HG02610 (cell line): Measurements from ENCODE around the gene ANKRD33B.
A peak's percentile ranks its signal among the peaks of the same experiment; 100 is the strongest.
"Not testable (repeated sequence)": the region's sequence is repeated elsewhere in the genome, so short reads cannot be mapped to it uniquely, and the experiment has no call there.

ENCODE experiments used
- ATAC-seq: cut with Tn5 transposase; IDR thresholded peaks from one replicate; pipeline ENCODE4 v1.9.1; 2021; ENCODE audit warnings: mild to moderate bottlenecking, moderate library complexity; ENCODE audit not compliant: unreplicated experiment

Gene ANKRD33B

DNA sequence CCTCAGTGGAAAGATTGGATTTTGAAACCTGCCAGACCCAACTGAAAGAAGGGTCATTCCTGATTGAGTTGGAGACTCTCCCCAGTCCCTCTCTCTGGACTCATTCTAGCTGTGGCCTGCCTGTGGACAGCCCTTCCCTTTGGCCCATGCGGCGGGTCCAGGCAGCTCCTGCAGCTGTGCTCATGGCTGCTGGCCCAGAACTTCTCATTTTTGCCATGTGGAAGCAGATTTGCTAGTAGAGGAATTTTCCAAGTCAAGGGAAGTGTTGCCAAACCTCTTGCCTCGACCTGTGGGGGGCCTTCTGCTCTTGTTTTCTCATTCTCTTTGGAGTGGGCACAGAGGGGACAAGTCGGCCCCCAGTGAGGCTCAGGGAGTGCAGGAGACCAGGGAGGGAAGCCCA is 89.2 kb downstream of the ANKRD33B start:
- ATAC-seq: no peak

DNA sequence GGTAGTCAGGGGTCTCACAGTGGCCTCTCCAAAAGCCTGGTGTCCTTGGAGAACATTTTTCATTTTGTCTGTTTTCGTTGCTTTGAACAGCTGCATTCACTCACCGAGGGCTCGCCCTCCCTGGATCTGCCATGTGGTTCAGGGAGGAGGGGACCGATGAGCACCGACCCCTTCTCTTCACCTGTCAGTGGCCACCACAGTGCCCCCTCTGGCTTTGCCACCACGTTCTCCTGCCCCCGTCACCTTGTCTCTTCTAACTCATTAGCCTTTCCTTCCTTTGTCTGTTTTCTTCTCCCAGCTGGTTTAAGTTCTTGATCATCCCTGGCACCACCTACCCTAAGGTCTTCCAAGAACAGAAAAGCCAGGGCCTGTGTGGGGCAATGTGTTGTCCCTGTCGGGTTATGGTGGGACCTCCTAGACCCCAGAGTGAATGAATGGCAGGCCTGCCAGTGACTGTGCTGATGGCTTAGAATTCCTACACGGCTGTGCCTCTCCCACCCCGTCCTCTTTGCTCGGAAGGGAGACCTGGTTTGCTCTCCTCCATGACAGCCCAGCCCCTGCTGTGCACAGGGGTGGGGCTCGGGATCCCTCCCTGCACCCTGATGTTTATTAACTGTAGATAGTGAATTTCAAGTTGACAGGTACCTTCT is 90.0 kb downstream of the ANKRD33B start:
- no peak for ATAC-seq

DNA sequence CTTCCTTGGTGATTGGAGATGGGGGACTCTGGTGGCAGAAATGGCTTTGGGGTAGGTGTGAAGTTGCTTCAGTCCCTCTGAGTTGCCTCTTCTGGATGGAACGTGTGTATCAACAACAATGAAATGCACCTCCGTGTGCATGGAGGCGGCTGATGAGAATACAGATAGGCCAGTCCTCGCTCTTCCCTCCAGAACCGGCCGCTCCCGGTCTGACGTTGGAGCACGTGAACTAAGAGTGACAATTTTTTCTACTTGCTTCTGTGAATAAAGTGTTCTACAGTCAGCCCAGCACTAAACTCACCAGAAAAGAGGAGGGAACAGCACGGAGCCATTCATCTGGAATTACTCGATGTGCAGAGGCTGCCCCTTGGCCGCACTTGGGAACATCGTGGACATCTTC is 90.7 kb downstream of the ANKRD33B start:
- no peak for ATAC-seq

DNA sequence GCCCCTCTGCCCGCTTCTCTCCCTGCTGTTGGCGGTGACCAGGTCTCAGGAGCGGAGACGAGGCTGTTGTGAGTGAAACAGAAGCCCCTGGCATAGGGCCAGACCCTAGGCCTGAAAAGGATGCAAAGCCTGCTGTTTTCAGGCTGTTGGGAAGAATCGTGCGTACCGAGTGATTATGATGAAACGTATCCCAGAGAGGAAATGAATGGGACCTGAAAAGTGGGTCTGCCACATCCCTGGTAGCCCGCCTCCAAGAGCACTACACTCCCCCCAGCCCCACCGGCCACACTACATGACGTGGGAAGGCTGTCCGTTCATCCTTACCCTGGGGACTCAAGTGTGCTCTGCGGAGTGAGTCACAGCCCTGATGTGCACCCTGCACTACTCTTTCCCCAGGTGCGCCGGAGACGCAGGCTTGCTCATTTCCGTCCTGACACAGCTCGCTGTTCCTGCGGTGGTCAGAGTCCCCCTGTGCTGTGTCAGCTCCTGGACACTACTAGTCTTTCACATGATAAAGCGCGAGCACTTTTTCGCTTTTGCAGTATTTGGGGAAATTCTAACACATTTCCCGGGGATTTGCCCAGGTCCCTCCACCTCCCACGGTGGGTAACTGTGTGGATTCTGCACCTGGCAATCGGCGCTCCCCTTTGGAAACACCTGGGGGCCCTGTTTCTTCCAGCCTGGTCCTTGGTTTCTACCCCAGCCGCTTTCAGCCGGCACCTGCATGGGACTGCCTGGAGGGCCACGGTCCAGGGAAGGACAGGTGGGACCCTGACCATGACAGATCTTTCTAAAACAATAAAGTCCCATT is 91.5 kb downstream of the ANKRD33B start:
- peak; percentile 73 for ATAC-seq

DNA sequence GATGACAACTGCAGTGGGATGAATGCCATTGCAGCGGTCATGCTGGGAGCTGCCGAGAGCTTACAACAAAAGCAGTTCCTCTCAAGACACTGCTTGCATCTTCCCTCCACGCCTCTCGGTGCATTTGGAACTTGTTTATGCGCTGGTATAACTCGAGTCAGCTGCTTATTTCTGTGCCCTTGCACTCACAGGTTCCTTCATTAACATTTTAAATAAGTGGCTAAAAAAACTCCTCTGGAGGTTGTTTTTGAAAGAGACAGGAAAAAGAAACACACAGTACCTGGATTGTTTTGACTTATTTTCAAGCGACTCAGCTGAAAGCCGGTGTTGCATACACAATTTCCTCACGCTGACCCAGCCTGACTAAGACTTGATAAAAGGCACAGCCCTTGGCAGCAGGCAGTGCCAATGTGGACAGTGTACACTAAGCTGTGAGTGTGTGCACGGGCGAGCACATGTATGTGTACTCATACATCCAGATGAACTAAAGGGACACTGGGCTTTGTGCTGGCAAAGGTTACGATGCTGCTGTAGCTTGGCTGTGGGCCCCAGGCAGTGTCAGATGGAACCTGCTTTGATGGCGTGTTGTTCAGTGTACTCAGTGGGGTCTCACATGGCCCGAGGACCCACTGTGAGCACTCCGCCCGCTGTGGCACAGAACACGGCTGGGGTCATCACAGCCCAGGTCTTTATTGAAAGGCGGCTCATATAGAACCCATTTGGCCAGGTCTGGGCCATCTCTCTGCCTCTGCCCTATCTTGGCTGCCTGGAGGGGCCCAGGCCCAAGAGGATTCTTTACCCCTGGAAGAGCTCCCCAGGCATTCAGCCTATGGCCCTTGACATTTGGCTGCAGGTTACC is 92.3 kb downstream of the ANKRD33B start:
- ATAC-seq: no peak

DNA sequence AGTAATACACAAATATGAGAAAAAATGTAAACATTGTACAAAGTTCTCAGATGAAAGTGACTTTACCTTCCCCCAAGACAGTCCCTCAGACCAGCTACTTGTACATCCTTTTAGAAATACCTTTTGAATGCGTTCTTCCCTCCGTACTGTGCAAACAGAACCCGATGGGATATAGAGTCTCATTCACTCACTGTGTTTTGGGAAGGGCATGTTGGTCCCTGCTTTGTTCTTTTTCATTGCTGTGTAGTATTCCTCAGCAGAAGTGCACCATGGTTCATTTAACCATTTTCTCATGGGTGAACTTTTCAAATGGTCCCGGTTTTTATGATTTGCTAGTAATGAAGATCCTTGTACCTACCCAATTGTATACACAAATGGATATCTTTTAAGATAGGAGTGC is 94.4 kb downstream of the ANKRD33B start:
- ATAC-seq: no peak

DNA sequence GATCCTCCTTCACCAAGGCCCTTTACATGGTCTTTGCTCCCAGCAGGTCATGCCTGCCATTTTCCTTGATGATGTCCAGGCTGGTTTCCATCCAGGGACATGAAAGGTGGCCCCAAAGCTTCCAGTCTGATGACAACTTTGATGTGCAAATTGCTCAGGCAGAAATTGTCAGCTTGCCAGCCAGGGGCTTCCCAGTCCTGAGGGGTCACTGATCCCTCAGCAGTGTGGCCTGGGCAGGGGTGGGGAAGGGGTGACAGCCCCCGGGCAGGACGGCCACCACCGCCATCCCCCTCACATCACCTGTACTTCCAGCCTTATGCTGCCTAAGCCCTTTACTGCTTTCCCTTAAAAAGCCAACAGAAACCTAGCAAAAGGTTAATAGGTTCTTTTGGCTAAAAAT is 96.3 kb downstream of the ANKRD33B start:
- ATAC-seq: no peak

DNA sequence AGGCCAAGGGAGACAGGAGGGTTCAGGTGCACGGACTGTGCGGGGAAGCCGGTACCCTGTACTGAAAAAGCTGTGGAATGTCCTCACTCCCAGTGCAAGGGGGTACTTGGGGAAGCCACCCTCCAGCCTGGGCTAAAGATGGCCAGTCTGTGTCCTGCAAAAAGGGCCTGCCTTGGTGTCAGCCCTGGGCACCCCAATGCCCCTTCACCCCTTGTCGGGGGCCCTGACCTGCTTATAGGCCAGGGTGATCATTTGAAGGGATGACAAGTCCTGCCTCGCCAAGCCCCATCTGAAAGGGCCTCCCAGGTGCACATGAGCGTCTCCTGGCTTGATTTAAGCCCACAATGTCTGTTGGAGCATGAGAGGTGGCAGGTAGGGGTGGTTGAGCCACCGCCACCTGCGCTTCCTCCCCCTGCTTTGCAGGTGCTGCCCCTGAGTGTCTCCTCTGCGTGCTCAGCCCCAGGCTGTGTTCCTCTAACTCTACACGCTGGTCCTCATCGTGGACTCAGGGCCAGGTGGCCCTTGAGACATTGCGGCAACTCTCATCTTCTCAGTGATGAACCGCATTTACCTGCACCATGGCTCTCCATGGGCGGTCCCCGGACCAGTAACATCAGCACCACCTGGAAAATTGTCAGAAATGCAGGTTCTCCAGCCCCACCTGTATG is 97.0 kb downstream of the ANKRD33B start:
- no peak for ATAC-seq

DNA sequence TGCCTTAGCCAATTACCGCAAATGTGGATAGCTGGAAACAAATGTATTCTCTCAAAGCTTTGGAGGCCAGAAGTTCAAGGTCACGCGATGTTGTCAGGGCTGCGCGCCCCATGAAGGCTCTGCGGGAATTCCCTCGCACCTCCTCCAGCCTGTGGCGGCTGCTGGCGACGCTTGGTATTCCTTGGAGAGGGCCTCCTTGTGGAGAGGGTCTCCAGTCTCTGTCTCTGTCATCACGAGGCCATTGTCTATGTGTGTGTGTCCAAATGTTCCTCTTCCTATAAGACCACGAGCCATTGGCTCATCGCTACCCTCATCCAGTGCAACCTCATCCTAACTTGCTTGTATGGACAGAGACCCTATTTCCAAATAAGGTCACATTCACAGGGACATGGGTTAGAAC is 97.5 kb downstream of the ANKRD33B start:
- no peak for ATAC-seq

DNA sequence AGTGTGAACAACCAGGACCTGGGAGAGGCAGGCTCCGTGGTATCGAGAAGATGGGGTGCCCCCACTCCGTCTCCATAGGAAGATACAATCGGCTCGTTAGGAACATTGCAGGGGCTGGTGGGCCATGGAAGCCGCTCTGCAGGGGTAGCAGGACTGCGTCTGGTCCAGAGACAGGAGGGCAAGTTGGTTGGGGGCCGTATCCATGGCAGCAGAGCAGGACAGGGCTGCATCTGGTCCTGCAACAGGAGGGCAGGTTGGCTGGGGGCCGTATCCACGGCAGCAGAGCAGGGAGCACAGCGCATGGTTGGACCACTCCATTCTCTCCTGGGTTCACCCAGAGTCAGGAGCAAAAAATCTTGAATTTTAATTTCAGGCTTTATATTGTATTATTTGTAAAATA is 98.2 kb downstream of the ANKRD33B start:
- no peak for ATAC-seq

DNA sequence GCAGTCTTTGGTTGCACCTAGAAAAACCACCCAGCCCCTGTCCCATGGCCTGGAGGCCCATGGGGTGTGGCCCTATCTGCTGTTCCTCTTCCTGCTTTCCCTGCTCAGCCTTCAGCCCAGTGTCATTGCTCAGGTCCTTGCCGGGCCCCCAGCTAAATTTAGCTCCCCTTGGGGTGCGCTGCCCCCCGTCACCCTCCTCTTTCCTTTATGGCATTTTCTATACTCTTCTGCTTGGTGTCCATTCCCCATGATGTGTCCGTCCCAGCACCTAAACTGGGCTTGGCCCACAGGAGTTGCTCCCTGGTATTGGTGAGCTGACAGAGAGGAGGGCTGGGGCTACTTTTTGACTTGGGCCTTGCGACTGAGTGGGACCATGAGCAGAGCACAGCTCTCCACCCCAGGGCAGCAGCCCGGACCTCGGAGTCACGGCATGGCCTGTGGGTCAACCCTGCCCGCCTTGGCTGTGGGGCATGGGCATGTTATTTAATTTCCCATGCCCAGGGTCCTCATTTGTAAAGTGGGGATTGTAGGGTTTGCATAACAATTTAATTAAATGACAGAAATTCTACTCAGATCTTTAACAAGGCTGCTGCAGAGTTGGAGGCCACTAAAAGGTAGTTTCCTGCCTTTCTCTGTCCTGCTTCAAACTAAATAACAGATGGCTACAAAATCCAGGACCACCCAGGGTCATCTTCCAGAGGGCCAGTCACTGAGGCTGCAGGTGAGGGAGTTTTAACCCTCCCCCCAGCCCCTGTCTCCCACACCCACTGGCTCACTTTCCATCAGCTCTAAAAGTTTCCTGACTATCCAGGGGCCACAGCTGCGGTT is 99.0 kb downstream of the ANKRD33B start:
- no peak for ATAC-seq

DNA sequence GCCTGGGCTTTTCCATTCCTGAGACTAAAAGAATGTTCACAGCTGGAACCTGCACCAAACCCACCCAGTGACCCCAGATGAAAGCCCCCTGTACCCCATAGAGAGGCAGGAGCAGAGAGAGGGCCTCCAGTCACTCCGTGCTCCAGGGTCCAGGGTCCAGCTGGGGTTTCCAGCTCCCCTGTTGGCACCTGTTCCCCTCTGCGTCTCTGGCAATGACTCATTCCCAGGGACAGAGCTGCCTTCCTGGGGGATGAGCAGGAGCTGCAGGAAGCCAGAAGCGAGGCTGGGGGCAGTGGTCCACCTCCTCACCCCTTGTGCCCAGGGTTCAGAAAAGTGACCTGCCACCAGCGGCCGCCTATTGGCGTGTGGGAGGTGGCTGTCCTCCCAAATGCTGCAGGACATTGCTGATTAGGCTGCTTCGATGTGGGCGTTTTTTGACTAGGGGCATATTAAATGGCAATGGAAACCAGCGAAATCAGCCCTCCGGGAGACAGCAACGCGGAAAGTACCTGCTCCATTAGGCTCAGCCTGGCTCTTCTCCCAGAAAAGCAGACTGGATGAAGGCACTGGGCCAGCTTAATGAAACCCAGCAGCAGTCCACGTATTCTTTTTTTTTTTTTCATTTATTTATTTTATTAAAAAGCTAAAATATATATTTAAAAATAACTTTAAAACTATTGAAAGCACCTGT is 99.8 kb downstream of the ANKRD33B start:
- ATAC-seq: no peak

DNA sequence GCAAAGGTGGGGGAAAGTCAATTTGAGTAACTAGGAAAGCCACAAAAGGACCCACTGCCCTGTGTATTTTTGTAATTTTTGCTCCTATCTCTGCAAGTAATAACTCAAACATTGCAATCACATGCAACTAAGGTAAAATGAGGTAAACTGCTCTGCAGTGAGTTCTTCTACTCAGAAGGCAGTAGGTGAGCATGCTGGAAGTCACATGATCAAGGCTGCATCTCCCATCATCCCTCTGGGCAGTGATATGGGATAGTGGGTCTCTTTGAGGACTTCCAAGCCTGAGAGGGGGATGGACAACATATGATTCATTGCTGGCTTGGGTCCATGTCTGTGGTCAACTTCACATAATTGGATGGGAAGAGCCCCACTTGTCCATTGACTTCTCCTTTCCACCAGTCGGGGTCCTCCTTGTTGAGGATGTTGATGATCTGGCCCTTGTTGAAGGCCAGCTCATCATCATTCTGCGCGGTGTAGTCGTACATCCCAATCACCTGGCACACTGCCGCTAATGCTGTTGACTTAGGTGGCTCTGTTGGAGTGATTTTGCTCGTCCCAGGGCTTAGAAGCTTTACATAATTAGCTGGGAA is 100.4 kb downstream of the ANKRD33B start:
- ATAC-seq: not testable (repeated sequence)

DNA sequence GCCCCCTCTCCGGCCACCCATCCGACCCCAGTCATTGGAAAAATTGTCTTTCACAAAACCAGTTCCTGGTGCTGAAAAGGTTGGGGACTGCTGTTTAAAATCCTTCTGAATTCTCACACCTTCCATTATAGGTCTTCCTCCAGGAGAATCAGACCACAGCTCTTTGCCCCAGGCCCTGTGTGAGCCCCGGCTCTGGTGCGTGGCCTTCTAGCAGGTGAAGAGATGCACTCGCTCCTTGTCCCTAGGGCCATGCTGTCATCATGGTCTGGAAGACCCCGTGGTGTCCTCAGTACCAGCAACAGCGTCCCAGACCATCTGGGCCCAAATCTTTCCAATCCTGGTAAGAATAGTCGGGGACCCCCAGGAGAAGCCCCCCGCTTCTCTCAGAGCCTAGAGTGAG is 101.9 kb downstream of the ANKRD33B start:
- no peak for ATAC-seq

DNA sequence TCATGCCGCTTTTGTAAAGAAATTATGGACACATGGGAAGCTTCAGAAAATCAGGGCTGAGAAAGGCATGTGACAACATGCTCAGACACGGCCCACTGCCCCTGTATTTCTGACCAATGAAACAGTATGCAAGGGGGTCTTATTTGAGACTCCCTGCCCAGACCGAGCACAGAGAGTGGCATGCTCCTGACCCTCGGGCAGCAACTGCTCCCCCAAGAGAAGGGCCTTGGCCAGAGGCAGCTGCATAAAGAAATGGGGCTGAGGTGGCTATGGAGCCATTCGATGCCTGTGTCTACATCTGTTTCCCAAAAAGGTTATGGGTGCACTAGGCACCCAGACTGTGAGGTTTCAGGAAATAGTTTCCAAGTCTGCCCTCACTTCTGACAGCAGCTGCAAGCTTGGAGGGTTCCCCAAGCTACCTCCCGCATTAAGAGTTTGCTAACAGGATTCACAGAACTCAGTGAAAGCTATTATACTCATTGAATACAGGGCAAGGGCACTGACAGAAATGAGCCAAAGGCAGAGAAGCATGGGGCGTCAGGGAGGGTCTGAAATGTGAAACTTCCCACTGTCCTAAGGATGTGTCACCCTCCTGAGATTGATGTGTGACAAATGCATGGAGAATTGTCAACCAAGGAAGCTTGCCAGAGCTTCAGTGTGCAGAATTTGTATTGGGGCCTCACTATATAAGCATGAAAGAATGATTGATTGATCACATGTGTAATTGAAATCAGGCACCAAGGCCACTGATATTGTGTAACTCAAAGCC is 102.8 kb downstream of the ANKRD33B start:
- ATAC-seq: no peak

DNA sequence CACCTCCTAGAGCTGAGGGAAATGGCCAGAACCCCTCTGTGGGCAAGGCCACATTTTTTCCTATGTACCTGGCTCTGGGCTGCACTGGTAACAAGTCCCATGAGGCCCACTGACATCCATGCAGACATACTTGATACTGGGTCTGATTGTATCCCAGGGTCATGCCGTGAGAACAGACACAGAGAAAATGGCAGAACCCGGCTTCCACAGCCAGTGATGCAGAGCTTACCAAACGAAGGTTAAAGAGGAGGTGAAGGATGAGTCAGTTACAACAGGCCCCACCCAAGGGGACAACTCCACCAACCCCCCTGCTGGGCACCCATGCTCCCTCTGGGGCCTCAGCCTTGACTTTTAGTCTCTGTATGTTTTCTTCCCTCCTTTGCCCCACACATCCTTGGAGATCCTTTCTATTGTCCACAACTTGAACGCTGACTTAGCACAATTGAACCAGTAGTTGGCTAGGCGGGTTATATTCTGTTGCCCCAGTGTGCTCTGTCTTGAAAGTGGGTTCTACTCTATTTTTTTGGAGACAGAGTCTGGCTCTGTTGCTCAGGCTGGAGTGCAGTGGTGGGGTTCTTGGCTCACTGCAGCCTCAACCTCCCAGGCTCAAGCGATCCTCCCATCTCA is 103.7 kb downstream of the ANKRD33B start:
- no peak for ATAC-seq

DNA sequence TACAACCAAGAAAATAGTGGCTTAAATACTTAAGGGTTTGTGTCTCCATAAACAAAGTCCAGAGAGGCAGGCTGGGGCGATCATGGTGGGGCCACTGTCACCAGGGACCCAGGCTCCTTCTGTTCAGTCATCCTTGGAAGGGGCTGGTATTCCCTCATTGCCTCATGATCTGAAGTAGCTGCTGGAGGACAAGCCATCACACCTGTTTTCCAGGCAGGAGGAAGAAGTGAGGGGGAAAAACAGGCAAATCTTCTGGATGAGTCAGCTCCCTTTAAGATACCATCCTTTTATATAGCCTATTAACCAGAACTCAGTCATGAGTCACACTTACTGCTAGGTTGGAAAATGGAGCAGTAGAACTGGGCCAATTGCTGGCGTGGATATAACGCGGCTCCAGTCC is 104.8 kb downstream of the ANKRD33B start:
- no peak for ATAC-seq

DNA sequence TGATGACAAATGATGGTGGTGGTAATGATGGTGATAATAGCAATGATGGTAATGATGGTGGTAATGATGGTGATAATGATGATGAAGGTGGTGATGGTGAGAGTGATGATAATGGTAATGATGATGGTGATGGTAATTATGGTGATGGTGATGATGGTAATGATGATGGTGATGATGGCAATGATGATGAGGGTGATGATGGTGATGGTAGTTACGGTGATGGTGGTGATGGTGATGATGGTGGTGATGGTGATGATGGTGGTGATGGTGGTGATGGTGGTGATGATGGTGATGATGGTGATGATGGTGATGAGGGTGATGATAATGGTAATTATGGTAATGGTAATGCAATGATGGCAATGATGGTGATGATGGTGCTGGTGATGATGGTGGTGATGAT is 106.1 kb downstream of the ANKRD33B start:
- ATAC-seq: no peak
